Measurements from ENCODE around the gene IKBKE.
A peak's percentile ranks its signal among the peaks of the same experiment; 100 is the strongest.

The IKBKE gene

GRCh38 chr1:206498685-206499084 lies 28.4 kb downstream of the IKBKE start:
- DNase-seq: no peak

- DNase-seq: no peak
Observed at GRCh38 chr1:206500046-206500445, 29.8 kb downstream of the IKBKE start.

- DNase-seq: no peak
Observed at GRCh38 chr1:206501881-206502280, 31.6 kb downstream of the IKBKE start.

GRCh38 chr1:206502403-206502802 lies 32.1 kb downstream of the IKBKE start:
- DNase-seq: no peak

GRCh38 chr1:206502812-206503211 lies 32.5 kb downstream of the IKBKE start:
- no peak for DNase-seq

- DNase-seq: no peak
Observed at GRCh38 chr1:206503591-206504362, 33.5 kb downstream of the IKBKE start.

GRCh38 chr1:206504363-206504713 lies 34.1 kb downstream of the IKBKE start:
- DNase-seq: no peak

GRCh38 chr1:206505702-206506355 lies 35.6 kb downstream of the IKBKE start:
- DNase-seq: no peak

- DNase-seq: no peak
Observed at GRCh38 chr1:206506405-206507283, 36.4 kb downstream of the IKBKE start.

GRCh38 chr1:206507284-206508129 lies 37.2 kb downstream of the IKBKE start, which contains the start of gene RASSF5:
Gene RASSF5, plus strand, starts transcription at chr1:206507531. Its CDS starts 72 bp downstream, at chr1:206507603.
- DNase-seq: peak; percentile 40 to 76 (median 53)

GRCh38 chr1:206508130-206508889 lies 38.0 kb downstream of the IKBKE start:
- DNase-seq: no peak

- DNase-seq: no peak
Observed at GRCh38 chr1:206508956-206509355, 38.7 kb downstream of the IKBKE start.

GRCh38 chr1:206509612-206510257 lies 39.5 kb downstream of the IKBKE start:
- no peak for DNase-seq

- no peak for DNase-seq
Observed at GRCh38 chr1:206510371-206510770, 40.1 kb downstream of the IKBKE start.

- DNase-seq: no peak
Observed at GRCh38 chr1:206511362-206512057, 41.2 kb downstream of the IKBKE start.

GRCh38 chr1:206512058-206512850 lies 42.0 kb downstream of the IKBKE start:
- DNase-seq: no peak

GRCh38 chr1:206512851-206513180 lies 42.5 kb downstream of the IKBKE start:
- DNase-seq: no peak

- no peak for DNase-seq
Observed at GRCh38 chr1:206513312-206514111, 43.2 kb downstream of the IKBKE start.

GRCh38 chr1:206514813-206515387 lies 44.6 kb downstream of the IKBKE start:
- DNase-seq: no peak

All from activated naive CD4-positive, alpha-beta T cell (primary cell).